IMR-90 (cell line): ENCODE measurements around the gene KCNN3. TPM values are rescaled to one million over a fixed set of nuclear protein-coding genes. Genes with fewer than 3 reads are reported as not detected.

Experiments
- ATAC-seq: fragments of 200-7000 bp; cut with Tn5 transposase; 2 replicates; pipeline ENCODE4 v1.9.1; 2020; ENCODE audit warnings: low read depth, mild to moderate bottlenecking, moderate library complexity
- BruUV-seq: library from RNA; stranded (reverse); fragments of 400-500 nt; replicated peaks from 2 replicates; lab custom pipeline; 2021; lab: Mats Ljungman, UMichigan
- CTCF ChIA-PET: fragments of 300-600 bp; formaldehyde crosslinking; extraction: SDS; loops from one replicate; lab custom pipeline; 2021; ENCODE audit warnings: antibody characterized with exemption; lab: Yijun Ruan, JAX
- POLR2A ChIA-PET: fragments of 300-600 bp; sonication (Branson Sonifier 250); formaldehyde crosslinking; loops from one replicate; lab custom pipeline; 2022; ENCODE audit warnings: antibody characterized with exemption; ENCODE audit not compliant: unreplicated experiment; lab: Charles Lee
- DNase-seq: peaks from one replicate; pipeline ENCODE4 v3.0.0; 2013
- H2AFZ ChIP-seq: replicated peaks from 2 replicates; pipeline ENCODE3; 2013; ENCODE audit warnings: low read length, mild to moderate bottlenecking; ENCODE audit not compliant: poor library complexity
- H2AK5ac ChIP-seq: 2 replicates; pipeline ENCODE4 v1.6.1; 2013; ENCODE audit warnings: low read depth, low read length, inconsistent platforms
- H2AK9ac ChIP-seq: replicated peaks from 2 replicates; pipeline ENCODE3; 2013; ENCODE audit warnings: mild to moderate bottlenecking, low read depth, low read length, moderate library complexity; ENCODE audit not compliant: poor library complexity
- H2BK120ac ChIP-seq: 2 replicates; pipeline ENCODE4 v1.6.1; 2013; ENCODE audit warnings: low read depth, low read length, inconsistent platforms
- H2BK15ac ChIP-seq: 3 replicates; pipeline ENCODE4 v1.6.1; 2013; ENCODE audit warnings: low read depth, low read length, inconsistent platforms
- H2BK20ac ChIP-seq: 2 replicates; pipeline ENCODE4 v1.6.1; 2013; ENCODE audit warnings: low read depth, mild to moderate bottlenecking, inconsistent platforms, low read length, moderate library complexity
- H2BK5ac ChIP-seq: 2 replicates; pipeline ENCODE4 v1.6.1; 2013; ENCODE audit warnings: mild to moderate bottlenecking, low read depth, low read length, inconsistent platforms; ENCODE audit not compliant: poor library complexity, severe bottlenecking
- H3K14ac ChIP-seq: replicated peaks from 2 replicates; pipeline ENCODE4 v1.6.1; 2013; ENCODE audit warnings: low read depth, low read length, inconsistent platforms
- H3K18ac ChIP-seq: 2 replicates; pipeline ENCODE4 v1.6.1; 2013; ENCODE audit warnings: low read depth, low read length, control low read depth
- H3K23ac ChIP-seq: 2 replicates; pipeline ENCODE4 v1.6.1; 2013; ENCODE audit warnings: low read depth, low read length, inconsistent platforms
- H3K27ac ChIP-seq: 2 replicates; pipeline ENCODE4 v1.5.1; 2013; ENCODE audit warnings: mild to moderate bottlenecking, control low read depth, low read length; ENCODE audit not compliant: insufficient read depth
- H3K27me3 ChIP-seq: 2 replicates; pipeline ENCODE4 v1.6.1; 2013; ENCODE audit warnings: low read length; ENCODE audit not compliant: control insufficient read depth, insufficient read depth
- H3K36me3 ChIP-seq: 2 replicates; pipeline ENCODE4 v1.6.1; 2013; ENCODE audit warnings: low read length, mixed read lengths; ENCODE audit not compliant: control insufficient read depth, insufficient read depth
- H3K4ac ChIP-seq: 2 replicates; pipeline ENCODE4 v1.6.1; 2013; ENCODE audit warnings: low read depth, low read length, inconsistent platforms
- H3K4me1 ChIP-seq: 2 replicates; pipeline ENCODE4 v1.6.1; 2013; ENCODE audit warnings: low read length, mixed read lengths; ENCODE audit not compliant: control insufficient read depth, insufficient read depth
- H3K4me2 ChIP-seq: 2 replicates; pipeline ENCODE4 v1.6.1; 2013; ENCODE audit warnings: low read depth, mild to moderate bottlenecking, control low read depth, low read length, moderate library complexity
- H3K4me3 ChIP-seq: 2 replicates; pipeline ENCODE4 v1.5.1; 2013; ENCODE audit warnings: low read depth, mild to moderate bottlenecking, control low read depth, low read length, moderate library complexity; ENCODE audit not compliant: insufficient read depth
- H3K56ac ChIP-seq: 2 replicates; pipeline ENCODE4 v1.6.1; 2013; ENCODE audit warnings: low read length, inconsistent platforms; ENCODE audit not compliant: insufficient read depth; ENCODE audit errors: extremely low read depth
- H3K79me1 ChIP-seq, 2 experiments: 2 replicates each; pipeline ENCODE4 v1.6.1; 2013; ENCODE audit warnings: low read length in 2 of 2, inconsistent platforms in 1 of 2, low read depth in 1 of 2
- H3K9ac ChIP-seq: 2 replicates; pipeline ENCODE4 v1.6.1; 2013; ENCODE audit warnings: low read depth, low read length, control low read depth
- H3K9me1 ChIP-seq: 2 replicates; pipeline ENCODE4 v1.6.1; 2013; ENCODE audit warnings: low read length, inconsistent platforms; ENCODE audit not compliant: insufficient read depth
- H3K9me3 ChIP-seq: 2 replicates; pipeline ENCODE4 v1.6.1; 2013; ENCODE audit warnings: low read length; ENCODE audit not compliant: control insufficient read depth, insufficient read depth
- H4K20me1 ChIP-seq: 2 replicates; pipeline ENCODE4 v1.6.1; 2013; ENCODE audit warnings: low read length, inconsistent platforms; ENCODE audit not compliant: insufficient read depth
- H4K5ac ChIP-seq: 2 replicates; pipeline ENCODE4 v1.6.1; 2013; ENCODE audit warnings: mild to moderate bottlenecking, low read depth, low read length, control low read depth
- H4K8ac ChIP-seq, 2 experiments: 2 replicates each; pipeline ENCODE4 v1.6.1; 2013; ENCODE audit warnings: low read depth in 2 of 2, low read length in 2 of 2, control low read depth in 1 of 2, inconsistent platforms in 1 of 2
- H4K91ac ChIP-seq: 2 replicates; pipeline ENCODE4 v1.6.1; 2013; ENCODE audit warnings: low read depth, low read length, inconsistent platforms; ENCODE audit not compliant: insufficient read depth
- CEBPB ChIP-seq: IDR thresholded peaks from 2 replicates; pipeline ENCODE4 v1.6.1; 2012; ENCODE audit warnings: low read depth, low read length, improper control_type of control experiment
- CHD1 ChIP-seq: IDR thresholded peaks from 2 replicates; pipeline ENCODE4 v1.6.1; 2012; ENCODE audit warnings: low read depth, low read length, improper control_type of control experiment
- CTCF ChIP-seq: conservative IDR thresholded peaks from 2 replicates; pipeline ENCODE4 v1.5.1; 2012; ENCODE audit warnings: mild to moderate bottlenecking, low read depth, low read length, improper control_type of control experiment
- MAFK ChIP-seq: IDR thresholded peaks from 2 replicates; pipeline ENCODE4 v1.6.1; 2012; ENCODE audit warnings: low read depth, low read length, improper control_type of control experiment
- MAZ ChIP-seq: IDR thresholded peaks from 2 replicates; pipeline ENCODE4 v1.6.1; 2012; ENCODE audit warnings: low read depth, mild to moderate bottlenecking, low read length, improper control_type of control experiment, moderate library complexity, borderline replicate concordance
- MXI1 ChIP-seq: IDR thresholded peaks from 2 replicates; pipeline ENCODE4 v1.6.1; 2012; ENCODE audit warnings: low read depth, mild to moderate bottlenecking, low read length, moderate library complexity, borderline replicate concordance
- RCOR1 ChIP-seq: IDR thresholded peaks from 2 replicates; pipeline ENCODE4 v1.6.1; 2012; ENCODE audit warnings: mild to moderate bottlenecking, low read length, improper control_type of control experiment; ENCODE audit not compliant: insufficient replicate concordance
- USF2 ChIP-seq: fragments of 150-350 bp; IDR thresholded peaks from 2 replicates; pipeline ENCODE4 v1.6.1; 2017; ENCODE audit warnings: mild to moderate bottlenecking, antibody characterized with exemption, low read length, low read depth
- WGBS, 2 experiments: methylation state at CpG; one replicate each; pipeline versions ENCODE4 v1.1.5 to v1.1.7; 2013; ENCODE audit warnings: missing lambda C conversion rate in 2 of 2; ENCODE audit not compliant: insufficient read length in 1 of 2; ENCODE audit errors: extremely low coverage in 2 of 2; 5-methylcytosine and 5-hydroxymethylcytosine counted together
- dilution Hi-C: fragments of 300-500 bp; cut with HindIII; formaldehyde crosslinking; loops from one replicate; pipeline ENCODE4 v1.14.3; 2018; ENCODE audit warnings: low sequenced_read_pairs; ENCODE audit not compliant: unreplicated experiment
- in situ Hi-C: fragments of 300-500 bp; cut with MboI; formaldehyde crosslinking; loops from 3 replicates; pipeline ENCODE4 v1.14.3; 2019; ENCODE audit warnings: low sequenced_read_pairs, inconsistent platforms, mixed read lengths
- intact Hi-C: fragments of 100-400 bp; cut with micrococcal nuclease; formaldehyde crosslinking; loops from 2 replicates; pipeline ENCODE4 v1.10.0; 2022
- polyA plus RNA-seq, 3 experiments: library from polyadenylated mRNA; depleted of rRNA; stranded (reverse); fragments of >200 nt; gene quantifications; 2 replicates each; pipeline ENCODE4 v1.2.3, GENCODE V29; 2012; ENCODE audit warnings: low replicate concordance in 1 of 3
- total RNA-seq: library from RNA; depleted of rRNA; stranded (reverse); fragments of >200 nt; gene quantifications from 2 replicates; pipeline ENCODE4 v1.2.3, GENCODE V29; 2012

KCNN3 gene
- total and polyA plus RNA-seq, 2 of the 4 experiments (the other 2 are of a cell fraction) = 0.02 TPM; not detected in 1

- H2AFZ ChIP-seq = no peak overlapping the region
- peaks cover 6% of the 10 kb centered on the region for H3K9me1 ChIP-seq
- no peak overlapping the region for H2BK120ac ChIP-seq
- H3K23ac ChIP-seq = no peak overlapping the region
- no peak overlapping the region for H2BK5ac ChIP-seq
- no peak overlapping the region for H2BK20ac ChIP-seq
- WGBS, 2 experiments = no CpG with 5 or more reads among the region's 6 CpGs
- no peak overlapping the region for H3K4me2 ChIP-seq
- H3K79me1 ChIP-seq = no peaks in the 10 kb centered on the region
- no peaks in the 10 kb centered on the region for H3K4me1 ChIP-seq
- ChIA-PET POLR2A (no interaction called here), CTCF (no interaction called here)
- H4K5ac ChIP-seq = no peak overlapping the region
- no peak overlapping the region for H3K4me3 ChIP-seq
- H3K4ac ChIP-seq = no peak overlapping the region
- dilution Hi-C loops = no loop called here
- DNase-seq (no peak), ATAC-seq (no peak)
- H3K9me3 ChIP-seq = no peaks in the 10 kb centered on the region; the same call in 1 of the 2 replicates
- no peak overlapping the region for H2BK15ac ChIP-seq
- H3K27me3 ChIP-seq = peaks cover 61% of the 10 kb centered on the region
- no peak overlapping the region for H4K91ac ChIP-seq
- H4K8ac ChIP-seq = no peak overlapping the region
- H3K14ac ChIP-seq = no peak overlapping the region
- no peak overlapping the region for H2AK9ac ChIP-seq
- H3K56ac ChIP-seq = no peak overlapping the region
- H3K27ac ChIP-seq = no peak overlapping the region
- H2AK5ac ChIP-seq = no peak overlapping the region
- no peak overlapping the region for H3K9ac ChIP-seq
- in situ Hi-C loops = no loop called here
- TF ChIP-seq MAFK (no peak), CHD1 (no peak), RCOR1 (no peak), CTCF (no peak), CEBPB (no peak), MXI1 (no peak), USF2 (no peak), MAZ (no peak)
- no peak overlapping the region for H3K18ac ChIP-seq
- no TSS peak for BruUV-seq
- H3K36me3 ChIP-seq = no peaks in the 10 kb centered on the region
- peaks cover 5% of the 10 kb centered on the region; the same call in 1 of the 2 replicates for H4K20me1 ChIP-seq
- intact Hi-C loops = no loop called here
Measured at GRCh38 chr1:154710106-154710505, 160.0 kb downstream of the KCNN3 start.
